ENCODE data around the gene RASSF5. TPM values are rescaled to one million over a fixed set of nuclear protein-coding genes. Genes with fewer than 3 reads are reported as not detected.

Gene RASSF5
- total and polyA plus RNA-seq, 9 of the 15 experiments (the other 6 are each of a cell fraction or from before 2014, with no cell fraction given) = 6.1 to 41.0 (median 25.2) TPM

- no peaks in the 10 kb centered on the region for H3K9me3 ChIP-seq (replicated peaks; ENCODE audit: control insufficient read depth, insufficient read depth, low read depth, low read length)
- peak overlapping the region; percentile 72 for H2AFZ ChIP-seq (ENCODE audit: low read depth, low read length)
- no peaks in the 10 kb centered on the region for H3K27me3 ChIP-seq (ENCODE audit: control insufficient read depth in 2 of 2, insufficient read depth in 2 of 2, low read length in 2 of 2)
- ChIA-PET CTCF (ENCODE audit: low intra/inter-chr PET ratio) (no interaction called here), POLR2A (interaction anchor here (0.5 to 3.7 kb wide), 9 partner anchors 8 to 503 kb away, joined by 3 to 24 read pairs (median 4); no protein-coding TSS in a partner anchor)
- intact Hi-C loops (cut with micrococcal nuclease) (no loop called here), in situ Hi-C loops (cut with MboI) (no loop called here)
- BruUV-seq (replicated peaks) = no TSS peak
- H4K20me1 ChIP-seq (replicated peaks; ENCODE audit: control insufficient read depth, insufficient read depth, low read length) = no peaks in the 10 kb centered on the region
- FAIRE-seq (peak; percentile 29), DNase-seq (ENCODE audit: extremely low read depth in 1 of 4, low spot score in 3 of 4) (peak in 2 of 4 experiments; percentile 67 to 77), ATAC-seq (peak; percentile 48)
- H3K36me3 ChIP-seq (ENCODE audit: control insufficient read depth, insufficient read depth, low read length) = peaks cover 36% of the 10 kb centered on the region
- H3K4me3 ChIP-seq = peak overlapping the region; percentile 63
- H3K9me1 ChIP-seq (ENCODE audit: control insufficient read depth, insufficient read depth, low read length) = no peaks in the 10 kb centered on the region
- WGBS (ENCODE audit: insufficient coverage, low coverage, missing lambda C conversion rate) = 8% methylated on average over 5 of the region's 5 CpGs
- peak overlapping the region; percentile 70 to 86 for H3K9ac ChIP-seq (ENCODE audit: insufficient read depth in 1 of 2, low read depth in 2 of 2, low read length in 2 of 2)
- peak overlapping the region; percentile 81 for H3K27ac ChIP-seq (ENCODE audit: extremely low read depth, low read depth, low read length)
- H3K79me2 ChIP-seq (ENCODE audit: control insufficient read depth, insufficient read depth, low read length) = peaks cover 60% of the 10 kb centered on the region
- peak overlapping the region; percentile 78 for H3K4me2 ChIP-seq (ENCODE audit: insufficient read depth, low read length)
- peaks cover 38 to 70% of the 10 kb centered on the region in 2 experiments for H3K4me1 ChIP-seq (replicated peaks in 1 of 2; ENCODE audit: control insufficient read depth in 2 of 2, insufficient read depth in 2 of 2, low read length in 2 of 2)
- TF ChIP-seq ZFP91 (CRISPR knock-in tag; IDR thresholded peaks at IDR 0.05) (0 out of 2 replicates have a peak, but pooled peaks have one; percentile 23), MYC (IDR thresholded peaks at IDR 0.05; ENCODE audit: low read depth, low read length) (peak; percentile 28; the same call in 1 of the 2 replicates), MYC (CRISPR knock-in tag; IDR thresholded peaks at IDR 0.05; ENCODE audit: borderline replicate concordance, low read depth) (no peak), L3MBTL2 (IDR thresholded peaks at IDR 0.05) (peak; percentile 73), NRF1 (conservative IDR thresholded peaks at IDR 0.05 in 1 of 2, IDR thresholded peaks at IDR 0.05 in 1 of 2) (peak; percentile 34 to 52; a peak in 3 of 4 replicates), UBTF (IDR thresholded peaks at IDR 0.05; ENCODE audit: borderline replicate concordance in 1 of 2, low read depth in 2 of 2, low read length in 2 of 2) (0 out of 4 replicates have a peak, but pooled peaks of 1 of the 2 experiments have one; percentile 13), ZNF740 (CRISPR knock-in tag; IDR thresholded peaks at IDR 0.05) (0 out of 2 replicates have a peak, but pooled peaks have one; percentile 31), ZNF740 (tag; IDR thresholded peaks at IDR 0.05) (no peak), POLR2AphosphoS5 (IDR thresholded peaks at IDR 0.05; ENCODE audit: control insufficient read depth, insufficient read depth, low read depth, low read length) (no peak), HCFC1 (IDR thresholded peaks at IDR 0.05; ENCODE audit: low read depth, low read length) (no peak), PHF8 (IDR thresholded peaks at IDR 0.05; ENCODE audit: borderline replicate concordance, low read length) (peak; percentile 20; the same call in 1 of the 2 replicates), ZFX (CRISPR knock-in tag; IDR thresholded peaks at IDR 0.05) (no peak), SUPT5H (IDR thresholded peaks at IDR 0.05) (no peak), WHSC1 (IDR thresholded peaks at IDR 0.05; ENCODE audit: low read length) (peak; percentile 15), SRF (CRISPR knock-in tag; IDR thresholded peaks at IDR 0.05) (peak in 1 of 2 experiments; percentile 67; a peak in 1 of 4 replicates), SMAD4 (CRISPR knock-in tag; conservative IDR thresholded peaks at IDR 0.05) (0 out of 2 replicates have a peak, but pooled peaks have one; percentile 54), MTA1 (IDR thresholded peaks at IDR 0.05; ENCODE audit: borderline replicate concordance) (peak; percentile 62; the same call in 1 of the 2 replicates)
Observed at GRCh38 chr1:206559672-206559995, 52.3 kb downstream of the RASSF5 start.

Measured in K562 (cell line).